ENCODE measurements around the gene CDH4. TPM values are rescaled to one million over a fixed set of nuclear protein-coding genes. Genes with fewer than 3 reads are reported as not detected.

Gene CDH4
- total and polyA plus RNA-seq, 4 experiments from 2014 or later, result 0.39 to 1.1 (median 0.41) TPM; not detected in 1

GRCh38 chr20:61712688-61713087 is 460.6 kb downstream of the CDH4 start:
- no peak for DNase-seq
- Mint-ChIP-seq H3K9me3 (peaks cover 0 to 4% (median 0%) of the 10 kb centered on the region in 8 donors), H3K27me3 (no peaks in the 10 kb centered on the region), H3K4me1 (no peaks in the 10 kb centered on the region), H3K36me3 (no peaks in the 10 kb centered on the region), H3K4me3 (no peak overlapping the region), H3K27ac (peak overlapping the region in 1 of 7 donors; percentile 47)
- CTCF ChIA-PET (ENCODE audit: partially characterized antibody), result no interaction called here
- POLR2A ChIA-PET (ENCODE audit: partially characterized antibody), result no interaction called here
- Histone ChIP-seq H3K36me3 (ENCODE audit: insufficient read depth, low read length) (no peaks in the 10 kb centered on the region), H3K27me3 (ENCODE audit: insufficient read depth, low read length) (no peaks in the 10 kb centered on the region), H3K27ac (ENCODE audit: low read depth, low read length) (no peak overlapping the region), H3K4me3 (ENCODE audit: low read length in 2 of 2) (no peak overlapping the region), H3K9me3 (ENCODE audit: control insufficient read depth in 1 of 2, low read length in 2 of 2) (no peaks in the 10 kb centered on the region), H3K4me1 (ENCODE audit: insufficient read depth, low read length) (peaks cover under 1% of the 10 kb centered on the region)
- intact Hi-C loops (cut with micrococcal nuclease), result no loop called here

DNA sequence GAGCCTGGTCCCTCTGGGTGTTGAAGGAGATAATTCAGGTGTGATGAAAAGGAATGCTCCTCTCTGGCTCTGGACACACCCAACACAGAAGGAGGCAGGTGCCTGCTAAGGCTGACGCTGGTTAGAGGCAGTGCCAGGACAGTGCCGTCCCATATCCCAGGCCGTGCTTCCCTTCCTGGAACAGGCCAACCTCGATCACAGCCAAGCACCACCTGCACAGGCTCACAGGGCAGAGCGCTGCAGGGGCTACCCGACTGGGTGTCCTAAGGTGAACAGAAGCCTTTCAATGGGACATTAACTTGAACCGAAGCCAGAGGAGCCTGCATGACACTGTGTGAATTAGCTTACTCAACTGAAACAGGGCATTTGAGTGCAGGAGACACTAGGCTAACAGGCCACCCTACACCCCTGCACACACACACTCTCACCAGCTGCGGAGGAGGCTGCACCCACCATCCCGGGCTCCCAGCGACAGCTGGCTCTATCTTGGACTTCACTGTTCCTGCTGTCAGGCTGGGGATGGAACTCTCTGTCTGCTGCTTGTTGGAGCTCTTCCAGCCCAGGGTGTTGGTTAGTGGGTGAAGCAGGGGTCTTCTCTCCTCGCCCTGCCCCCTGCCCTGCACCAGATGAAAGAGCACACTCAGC is 466.4 kb downstream of the CDH4 start:
- H3K27ac Mint-ChIP-seq, result peak overlapping the region; percentile 12 to 97 (median 73)
- peak overlapping the region in 1 of 2 donors; percentile 63 for H3K4me3 ChIP-seq (ENCODE audit: low read length in 2 of 2)

DNA sequence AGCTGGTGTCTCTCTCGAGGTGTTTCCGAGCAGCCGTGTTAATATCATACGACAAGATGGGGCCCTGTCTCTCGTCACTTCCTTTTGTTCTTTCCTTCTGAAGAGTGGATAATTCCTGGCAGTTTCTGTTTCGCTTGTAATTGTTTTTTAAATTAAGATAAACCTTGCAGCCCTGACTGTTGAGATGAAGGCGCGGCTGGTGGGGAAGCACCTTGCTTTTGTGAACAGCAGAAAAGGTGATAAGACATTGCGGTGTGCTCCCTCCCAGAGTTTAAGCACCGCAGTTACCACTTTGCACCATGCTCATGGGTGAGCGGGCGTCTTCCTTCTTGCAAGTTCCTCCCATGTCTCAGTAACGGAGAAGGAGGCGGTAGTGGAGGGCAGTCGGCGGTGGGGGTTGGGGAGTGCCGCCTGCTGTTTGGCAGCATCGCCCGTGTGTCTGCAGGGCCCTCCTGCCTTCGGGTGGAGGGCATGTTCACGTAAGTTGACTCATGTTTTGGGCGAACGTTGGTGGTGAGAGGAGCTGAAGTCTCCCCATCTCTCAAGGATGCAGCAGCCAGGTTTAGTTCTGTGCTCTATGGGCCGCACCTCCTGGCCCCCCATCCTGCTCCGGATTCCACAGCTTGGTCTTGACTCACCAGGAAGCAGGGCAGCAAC is 467.8 kb downstream of the CDH4 start:
- H3K36me3 Mint-ChIP-seq, result peaks cover 0 to 7% of the 10 kb centered on the region in 2 donors
- intact Hi-C loops (cut with micrococcal nuclease), result no loop called here
- peak; percentile 48 to 89 (median 57) for DNase-seq
- peak overlapping the region; percentile 86 to 94 (median 90) for H3K4me3 Mint-ChIP-seq
- Histone ChIP-seq H3K9me3 (ENCODE audit: control insufficient read depth in 1 of 2, low read length in 2 of 2) (no peaks in the 10 kb centered on the region), H3K27me3 (ENCODE audit: insufficient read depth, low read length) (no peaks in the 10 kb centered on the region), H3K36me3 (ENCODE audit: insufficient read depth, low read length) (no peaks in the 10 kb centered on the region), H3K4me3 (ENCODE audit: low read length in 2 of 2) (peak overlapping the region; percentile 63 to 77), H3K4me1 (ENCODE audit: insufficient read depth, low read length) (peaks cover 25% of the 10 kb centered on the region), H3K27ac (ENCODE audit: low read depth, low read length) (peak overlapping the region; percentile 32)
- ChIA-PET CTCF (ENCODE audit: partially characterized antibody) (no interaction called here), POLR2A (ENCODE audit: partially characterized antibody) (interaction anchor here (0.7 kb wide), 1 partner anchor 45 kb away, joined by 4 read pairs; no protein-coding TSS in a partner anchor)
- H3K27ac Mint-ChIP-seq, result peak overlapping the region; percentile 88 to 97 (median 93)
- no peaks in the 10 kb centered on the region for H3K9me3 Mint-ChIP-seq
- peaks cover 0 to 2% of the 10 kb centered on the region in 2 donors for H3K27me3 Mint-ChIP-seq
- peaks cover 7 to 25% (median 16%) of the 10 kb centered on the region in 4 donors for H3K4me1 Mint-ChIP-seq

More for the DNA sequence above, 466.4 kb downstream of the CDH4 start:
- Mint-ChIP-seq H3K9me3 (no peaks in the 10 kb centered on the region), H3K4me3 (peak overlapping the region in 7 of 8 donors; percentile 88 to 94 (median 90)), H3K4me1 (peaks cover 7 to 25% (median 16%) of the 10 kb centered on the region in 4 donors), H3K36me3 (peaks cover 0 to 7% of the 10 kb centered on the region in 2 donors), H3K27me3 (peaks cover 0 to 2% of the 10 kb centered on the region in 2 donors)
- no peaks in the 10 kb centered on the region for H3K36me3 ChIP-seq (ENCODE audit: insufficient read depth, low read length)
- no peaks in the 10 kb centered on the region for H3K27me3 ChIP-seq (ENCODE audit: insufficient read depth, low read length)
- intact Hi-C loops (cut with micrococcal nuclease), result no loop called here
- ChIA-PET CTCF (ENCODE audit: partially characterized antibody) (no interaction called here), POLR2A (ENCODE audit: partially characterized antibody) (no interaction called here)
- H3K4me1 ChIP-seq (ENCODE audit: insufficient read depth, low read length), result peaks cover 25% of the 10 kb centered on the region
- H3K9me3 ChIP-seq (ENCODE audit: control insufficient read depth in 1 of 2, low read length in 2 of 2), result no peaks in the 10 kb centered on the region
- peak overlapping the region; percentile 32 for H3K27ac ChIP-seq (ENCODE audit: low read depth, low read length)
- DNase-seq, result no peak

DNA sequence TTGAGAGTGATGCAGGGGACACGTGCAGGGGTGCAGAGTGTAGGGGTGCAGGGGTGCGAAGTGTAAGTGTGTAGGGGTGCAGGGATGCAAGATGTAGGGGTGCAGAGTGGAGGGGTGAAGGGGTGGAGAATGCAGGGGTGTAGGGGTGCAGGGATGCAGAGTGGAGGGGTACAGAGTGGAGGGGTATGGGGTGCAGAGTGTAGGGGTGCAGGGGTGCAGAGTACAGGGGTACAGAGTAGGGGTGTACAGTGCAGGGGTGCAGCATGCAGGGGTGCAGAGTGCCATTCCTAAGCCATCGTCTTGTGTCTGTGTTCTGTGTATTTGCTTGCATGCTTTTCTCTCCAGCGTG is 468.3 kb downstream of the CDH4 start:
- ChIA-PET POLR2A (ENCODE audit: partially characterized antibody) (interaction anchor here (0.7 kb wide), 1 partner anchor 44 kb away, joined by 4 read pairs; no protein-coding TSS in a partner anchor), CTCF (ENCODE audit: partially characterized antibody) (no interaction called here)
- Histone ChIP-seq H3K4me1 (ENCODE audit: insufficient read depth, low read length) (peaks cover 25% of the 10 kb centered on the region), H3K27ac (ENCODE audit: low read depth, low read length) (no peak overlapping the region), H3K4me3 (ENCODE audit: low read length in 2 of 2) (peak overlapping the region; percentile 63 to 77), H3K36me3 (ENCODE audit: insufficient read depth, low read length) (no peaks in the 10 kb centered on the region), H3K9me3 (ENCODE audit: control insufficient read depth in 1 of 2, low read length in 2 of 2) (no peaks in the 10 kb centered on the region), H3K27me3 (ENCODE audit: insufficient read depth, low read length) (no peaks in the 10 kb centered on the region)
- peaks cover 7 to 25% (median 16%) of the 10 kb centered on the region in 4 donors for H3K4me1 Mint-ChIP-seq
- DNase-seq, result no peak
- H3K27ac Mint-ChIP-seq, result peak overlapping the region in 4 of 7 donors; percentile 88 to 97 (median 92)
- no peaks in the 10 kb centered on the region for H3K9me3 Mint-ChIP-seq
- H3K4me3 Mint-ChIP-seq, result peak overlapping the region in 7 of 8 donors; percentile 86 to 94 (median 90)
- intact Hi-C loops (cut with micrococcal nuclease), result no loop called here
- peaks cover 0 to 7% of the 10 kb centered on the region in 2 donors for H3K36me3 Mint-ChIP-seq
- H3K27me3 Mint-ChIP-seq, result peaks cover 0 to 2% of the 10 kb centered on the region in 2 donors

- H3K27ac Mint-ChIP-seq, result no peak overlapping the region
Observed at GRCh38 chr20:61722146-61722678, 470.2 kb downstream of the CDH4 start.

DNA sequence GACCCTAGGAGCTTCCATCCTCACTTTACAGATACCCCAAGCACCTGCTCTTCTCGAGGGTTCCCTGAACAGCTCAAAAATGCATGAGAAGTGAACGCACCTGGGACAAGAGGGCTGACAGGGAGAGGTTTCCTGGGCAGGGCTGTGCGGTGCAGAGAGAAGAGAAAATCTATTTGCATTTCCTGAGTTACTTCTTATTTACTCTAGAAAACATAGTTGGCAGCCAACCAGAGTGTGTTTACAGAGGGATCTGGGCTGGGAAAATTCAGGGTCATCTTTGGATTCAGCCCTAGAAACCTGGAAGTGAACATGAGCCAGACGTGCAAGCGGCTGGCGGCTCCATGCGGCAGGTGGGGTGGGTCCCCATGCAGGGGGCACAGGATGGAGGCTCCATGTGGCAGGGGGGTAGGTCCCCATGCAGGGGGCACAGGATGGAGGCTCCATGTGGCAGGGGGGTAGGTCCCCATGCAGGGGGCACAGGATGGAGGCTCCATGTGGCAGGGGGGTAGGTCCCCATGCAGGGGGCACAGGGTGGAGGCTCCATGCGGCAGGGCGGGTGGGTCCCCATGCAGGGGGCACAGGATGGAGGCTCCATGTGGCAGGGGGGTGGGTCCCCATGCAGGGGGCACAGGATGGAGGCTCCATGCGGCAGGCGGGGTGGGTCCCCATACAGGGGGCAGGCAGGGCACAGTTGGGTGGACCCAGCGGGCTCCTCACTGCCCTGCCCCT is 471.6 kb downstream of the CDH4 start:
- H3K4me3 Mint-ChIP-seq, result no peak overlapping the region
- Histone ChIP-seq H3K27me3 (ENCODE audit: insufficient read depth, low read length) (no peaks in the 10 kb centered on the region), H3K36me3 (ENCODE audit: insufficient read depth, low read length) (no peaks in the 10 kb centered on the region), H3K27ac (ENCODE audit: low read depth, low read length) (no peak overlapping the region), H3K9me3 (ENCODE audit: control insufficient read depth in 1 of 2, low read length in 2 of 2) (no peaks in the 10 kb centered on the region), H3K4me1 (ENCODE audit: insufficient read depth, low read length) (peaks cover 15% of the 10 kb centered on the region), H3K4me3 (ENCODE audit: low read length in 2 of 2) (no peak overlapping the region)
- peaks cover 0 to 2% of the 10 kb centered on the region in 2 donors for H3K27me3 Mint-ChIP-seq
- DNase-seq, result no peak
- intact Hi-C loops (cut with micrococcal nuclease), result no loop called here
- no peak overlapping the region for H3K27ac Mint-ChIP-seq
- peaks cover 0 to 7% of the 10 kb centered on the region in 2 donors for H3K36me3 Mint-ChIP-seq
- H3K9me3 Mint-ChIP-seq, result no peaks in the 10 kb centered on the region
- peaks cover 7 to 18% (median 12%) of the 10 kb centered on the region in 4 donors for H3K4me1 Mint-ChIP-seq
- CTCF ChIA-PET (ENCODE audit: partially characterized antibody), result no interaction called here
- POLR2A ChIA-PET (ENCODE audit: partially characterized antibody), result no interaction called here

More at GRCh38 chr20:61722146-61722678, 470.2 kb downstream of the CDH4 start:
- H3K36me3 ChIP-seq (ENCODE audit: insufficient read depth, low read length), result no peaks in the 10 kb centered on the region
- no peak overlapping the region for H3K27ac ChIP-seq (ENCODE audit: low read depth, low read length)
- Mint-ChIP-seq H3K4me1 (peaks cover 7 to 25% (median 16%) of the 10 kb centered on the region in 4 donors), H3K4me3 (no peak overlapping the region), H3K27me3 (peaks cover 0 to 2% of the 10 kb centered on the region in 2 donors), H3K9me3 (no peaks in the 10 kb centered on the region), H3K36me3 (peaks cover 0 to 7% of the 10 kb centered on the region in 2 donors)
- H3K4me1 ChIP-seq (ENCODE audit: insufficient read depth, low read length), result peaks cover 25% of the 10 kb centered on the region
- no peak for DNase-seq
- ChIA-PET CTCF (ENCODE audit: partially characterized antibody) (no interaction called here), POLR2A (ENCODE audit: partially characterized antibody) (no interaction called here)
- H3K4me3 ChIP-seq (ENCODE audit: low read length in 2 of 2), result no peak overlapping the region
- intact Hi-C loops (cut with micrococcal nuclease), result no loop called here
- no peaks in the 10 kb centered on the region for H3K27me3 ChIP-seq (ENCODE audit: insufficient read depth, low read length)
- H3K9me3 ChIP-seq (ENCODE audit: control insufficient read depth in 1 of 2, low read length in 2 of 2), result no peaks in the 10 kb centered on the region

DNA sequence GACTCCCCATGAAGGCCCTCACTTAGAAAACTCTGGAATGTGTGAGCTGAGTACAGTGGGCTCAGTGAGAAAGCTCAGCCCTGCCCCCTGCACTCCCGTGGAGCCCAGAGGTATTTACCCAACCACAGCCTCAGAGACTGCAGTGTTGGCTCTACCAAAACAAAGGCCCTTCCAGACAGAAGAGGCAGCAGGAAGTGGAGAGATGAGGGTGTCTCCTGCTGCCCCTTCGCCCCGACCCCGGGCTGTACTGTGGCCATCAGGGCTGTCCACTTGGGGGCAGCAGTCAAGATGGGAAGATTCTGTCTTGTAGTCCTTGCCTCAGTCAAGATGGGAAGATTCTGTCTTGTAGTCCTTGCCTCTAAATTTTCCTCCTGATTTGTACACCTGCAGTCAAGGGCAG is 472.3 kb downstream of the CDH4 start:
- no peak overlapping the region for H3K4me3 Mint-ChIP-seq
- peaks cover 3 to 11% (median 7%) of the 10 kb centered on the region in 4 donors for H3K4me1 Mint-ChIP-seq
- no peak for DNase-seq
- no peaks in the 10 kb centered on the region for H3K27me3 ChIP-seq (ENCODE audit: insufficient read depth, low read length)
- no peaks in the 10 kb centered on the region for H3K9me3 Mint-ChIP-seq
- ChIA-PET CTCF (ENCODE audit: partially characterized antibody) (no interaction called here), POLR2A (ENCODE audit: partially characterized antibody) (no interaction called here)
- no peaks in the 10 kb centered on the region for H3K9me3 ChIP-seq (ENCODE audit: control insufficient read depth in 1 of 2, low read length in 2 of 2)
- H3K27ac ChIP-seq (ENCODE audit: low read depth, low read length), result no peak overlapping the region
- peaks cover 8% of the 10 kb centered on the region for H3K4me1 ChIP-seq (ENCODE audit: insufficient read depth, low read length)
- intact Hi-C loops (cut with micrococcal nuclease), result no loop called here
- no peak overlapping the region for H3K27ac Mint-ChIP-seq
- H3K27me3 Mint-ChIP-seq, result no peaks in the 10 kb centered on the region
- no peaks in the 10 kb centered on the region for H3K36me3 ChIP-seq (ENCODE audit: insufficient read depth, low read length)
- H3K4me3 ChIP-seq (ENCODE audit: low read length in 2 of 2), result no peak overlapping the region
- H3K36me3 Mint-ChIP-seq, result peaks cover 0 to 4% of the 10 kb centered on the region in 2 donors
